HG03521 (cell line): ENCODE measurements around the gene FASN.

ENCODE experiments used
- ATAC-seq: cut with Tn5 transposase; IDR thresholded peaks from one replicate; pipeline ENCODE4 v1.9.1; 2021; ENCODE audit warnings: mild to moderate bottlenecking, moderate library complexity; ENCODE audit not compliant: unreplicated experiment

FASN gene

GRCh38 chr17:82103553-82104451 is 5.8 kb upstream of the FASN start:
- ATAC-seq = no peak

- no peak for ATAC-seq
Measured at GRCh38 chr17:82101767-82102679, 4.0 kb upstream of the FASN start.

DNA sequence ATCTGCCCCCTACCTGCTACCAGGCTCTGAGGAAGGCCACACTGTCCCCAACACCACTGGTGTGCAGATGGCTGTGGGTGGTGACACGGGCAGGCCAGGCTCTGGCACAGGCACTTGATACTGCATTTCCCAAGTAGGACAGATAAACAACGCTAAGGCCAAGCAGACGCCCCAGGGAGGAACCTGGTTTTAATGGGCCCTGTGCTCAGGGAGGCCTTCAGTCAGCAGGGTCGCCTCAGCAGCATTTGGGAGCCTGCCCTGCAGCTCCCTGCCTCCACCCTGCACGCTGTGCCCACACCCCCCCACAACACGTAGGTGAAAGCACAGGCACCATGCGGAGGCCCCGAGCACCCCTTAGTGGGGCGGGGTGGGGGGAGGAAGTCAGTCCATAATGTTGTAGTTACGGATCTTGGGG is 3.3 kb upstream of the FASN start:
- no peak for ATAC-seq

DNA sequence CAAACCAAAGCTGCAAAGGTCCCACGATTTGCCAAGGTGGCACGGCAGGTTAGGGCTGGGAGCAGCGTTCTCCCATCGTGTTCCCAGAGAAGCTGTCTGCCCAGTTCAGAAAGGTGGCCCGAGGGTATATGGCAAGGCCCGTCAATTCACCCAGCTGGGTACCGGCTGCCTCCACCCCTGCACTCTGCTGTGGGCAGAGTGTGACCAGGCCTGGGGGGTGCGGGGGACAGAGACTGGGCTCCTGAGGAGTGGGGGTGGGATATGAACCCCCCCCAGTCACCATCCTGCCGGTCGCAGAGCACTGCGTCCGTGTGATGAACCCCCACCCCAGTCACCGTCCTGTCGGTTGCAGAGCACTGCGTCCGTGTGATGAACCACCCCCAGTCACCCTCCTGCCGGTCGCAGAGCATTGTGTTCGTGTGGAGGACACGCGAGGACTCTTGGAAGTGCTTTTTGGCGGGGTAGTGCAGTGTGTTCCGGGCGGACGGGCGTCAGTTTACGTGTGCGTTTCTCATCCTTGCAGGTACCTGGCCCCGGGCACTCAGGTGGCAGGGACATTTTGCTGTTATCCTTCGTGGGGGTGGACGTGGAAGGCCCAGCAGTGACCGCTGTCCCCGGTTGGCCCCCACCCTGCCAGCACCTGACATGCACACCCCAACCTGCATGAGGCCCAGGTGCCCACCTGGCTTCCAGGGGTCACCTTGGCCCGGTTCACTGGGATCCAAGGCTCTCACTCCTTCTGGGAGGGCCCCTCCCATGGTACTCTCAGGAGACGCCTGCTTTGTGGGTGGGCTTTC is 2.7 kb upstream of the FASN start:
- no peak for ATAC-seq

DNA sequence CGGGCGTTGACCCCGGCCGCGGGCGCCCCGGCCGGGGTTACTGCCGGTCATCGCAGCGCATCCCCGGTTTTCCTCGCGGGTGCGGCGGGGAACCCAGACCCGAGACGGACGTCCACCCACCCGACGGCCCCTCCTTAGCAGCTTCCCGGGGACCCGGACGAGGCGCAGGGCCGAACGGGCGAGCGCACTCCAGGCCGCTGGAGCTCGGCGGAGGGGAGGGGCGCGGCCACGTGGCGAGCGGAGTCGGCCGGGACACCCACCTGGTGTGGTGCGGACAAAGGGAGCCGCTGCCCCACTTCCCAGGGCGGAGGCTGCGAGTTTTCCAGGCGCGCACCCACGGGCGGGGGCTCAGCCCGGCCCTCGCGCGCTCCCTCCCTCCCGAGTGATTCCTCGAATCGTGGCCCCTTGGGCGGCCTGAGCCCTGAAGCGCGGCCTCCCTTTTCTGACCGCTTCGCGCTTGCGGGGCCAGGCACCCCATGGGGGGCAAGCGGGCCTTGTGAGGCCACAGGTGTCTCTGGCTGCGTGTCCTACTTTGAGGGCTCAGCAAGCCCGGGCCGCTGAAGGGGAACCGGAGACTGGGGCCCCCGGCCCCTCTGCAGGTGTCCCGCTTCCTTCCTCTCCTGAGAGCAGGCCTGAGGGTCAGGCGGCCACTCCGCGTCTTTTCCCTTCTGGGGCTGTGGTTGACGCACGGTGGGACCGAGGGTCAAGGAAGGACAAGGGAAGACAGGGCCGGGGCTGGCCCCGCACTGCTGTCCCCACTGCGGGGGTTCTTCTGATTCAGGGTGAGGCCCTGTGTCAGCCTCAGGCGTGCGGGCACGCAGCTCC is 1.1 kb upstream of the FASN start:
- ATAC-seq = peak; percentile 3

DNA sequence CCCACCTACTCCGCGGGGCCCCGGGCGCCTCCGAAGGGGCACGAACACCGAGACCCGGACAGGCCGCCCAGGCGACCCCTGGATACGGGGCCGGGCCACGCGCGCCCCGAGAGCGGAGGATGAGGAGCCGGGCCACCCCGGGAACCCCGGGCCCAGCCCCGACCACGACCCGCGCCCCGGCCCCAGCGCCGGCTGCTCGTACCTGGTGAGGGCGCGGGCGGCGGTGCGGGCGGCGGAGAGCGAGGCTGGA is 192 bp downstream of the FASN start:
- ATAC-seq = no peak

GRCh38 chr17:82097184-82097918 is 685 bp downstream of the FASN start:
- peak; percentile 3 for ATAC-seq

DNA sequence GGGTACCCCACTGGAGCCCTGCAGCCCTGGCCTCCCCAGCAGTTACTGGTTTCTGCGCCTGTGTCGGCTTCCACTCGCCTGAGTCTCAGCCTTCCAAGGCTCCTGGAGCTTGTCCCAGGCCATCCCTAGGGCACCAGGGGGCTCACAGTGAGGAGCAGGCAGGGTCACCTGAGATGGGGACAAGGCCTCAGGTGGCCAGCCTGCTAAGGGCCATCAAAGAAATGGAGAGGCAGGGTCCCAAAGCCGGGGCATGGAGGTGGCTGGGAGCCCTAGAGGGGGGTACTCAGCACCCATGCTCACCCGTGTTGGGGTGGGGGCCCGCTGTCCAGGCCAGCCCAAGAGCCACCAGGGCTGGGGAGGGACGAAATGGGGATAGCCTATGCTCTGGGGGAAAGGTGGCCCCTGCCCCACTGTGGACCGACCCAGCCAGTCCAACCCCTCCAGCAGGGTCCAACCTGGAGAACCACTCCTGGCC is 1.3 kb downstream of the FASN start:
- ATAC-seq = no peak

- no peak for ATAC-seq
Measured at GRCh38 chr17:82095777-82096708, 2.0 kb downstream of the FASN start.

DNA sequence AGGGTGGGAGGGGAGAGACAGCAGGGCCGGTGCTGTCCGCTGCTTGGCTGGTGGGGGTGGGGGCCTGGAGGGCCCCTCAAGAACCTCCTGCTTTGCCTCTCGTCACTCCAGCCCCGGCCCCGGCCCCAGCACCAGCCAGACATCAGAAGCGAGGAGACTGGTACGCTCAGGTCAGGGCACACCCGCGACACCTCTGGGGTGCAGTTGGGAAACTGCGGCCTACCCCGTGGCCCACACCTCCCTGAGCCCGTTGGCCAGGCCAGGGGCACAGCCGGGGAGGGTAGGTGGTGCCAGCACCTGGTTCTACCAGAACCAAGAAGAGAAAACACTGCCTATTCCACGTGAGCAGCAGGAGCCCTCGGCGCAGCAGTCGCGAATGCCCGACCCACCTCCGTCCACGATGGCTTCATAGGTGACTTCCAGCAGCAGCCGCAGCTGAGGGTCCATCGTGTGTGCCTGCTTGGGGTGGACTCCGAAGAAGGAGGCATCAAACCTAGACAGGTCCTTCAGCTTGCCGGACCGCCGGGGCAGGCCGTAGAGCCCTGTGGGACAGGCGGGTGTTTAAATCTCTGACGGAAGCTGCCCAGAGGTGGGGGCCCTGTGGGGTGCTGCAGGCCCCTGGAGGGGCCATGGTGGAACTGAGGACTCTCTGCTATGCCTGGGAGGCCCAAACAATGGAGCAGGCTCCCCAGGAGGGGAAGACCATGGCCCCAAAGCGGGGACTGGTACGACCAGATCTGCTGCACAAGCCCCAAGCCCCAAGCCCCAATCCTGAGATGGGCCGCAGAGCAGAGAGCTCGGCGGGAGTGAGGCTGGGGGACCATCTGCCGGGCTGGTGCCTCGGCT is 2.9 kb downstream of the FASN start:
- ATAC-seq = no peak

- ATAC-seq = no peak
Measured at GRCh38 chr17:82092995-82093751, 4.9 kb downstream of the FASN start.

- no peak for ATAC-seq
Measured at GRCh38 chr17:82092628-82092994, 5.4 kb downstream of the FASN start.

- ATAC-seq = no peak
Measured at GRCh38 chr17:82092094-82092586, 5.9 kb downstream of the FASN start.

DNA sequence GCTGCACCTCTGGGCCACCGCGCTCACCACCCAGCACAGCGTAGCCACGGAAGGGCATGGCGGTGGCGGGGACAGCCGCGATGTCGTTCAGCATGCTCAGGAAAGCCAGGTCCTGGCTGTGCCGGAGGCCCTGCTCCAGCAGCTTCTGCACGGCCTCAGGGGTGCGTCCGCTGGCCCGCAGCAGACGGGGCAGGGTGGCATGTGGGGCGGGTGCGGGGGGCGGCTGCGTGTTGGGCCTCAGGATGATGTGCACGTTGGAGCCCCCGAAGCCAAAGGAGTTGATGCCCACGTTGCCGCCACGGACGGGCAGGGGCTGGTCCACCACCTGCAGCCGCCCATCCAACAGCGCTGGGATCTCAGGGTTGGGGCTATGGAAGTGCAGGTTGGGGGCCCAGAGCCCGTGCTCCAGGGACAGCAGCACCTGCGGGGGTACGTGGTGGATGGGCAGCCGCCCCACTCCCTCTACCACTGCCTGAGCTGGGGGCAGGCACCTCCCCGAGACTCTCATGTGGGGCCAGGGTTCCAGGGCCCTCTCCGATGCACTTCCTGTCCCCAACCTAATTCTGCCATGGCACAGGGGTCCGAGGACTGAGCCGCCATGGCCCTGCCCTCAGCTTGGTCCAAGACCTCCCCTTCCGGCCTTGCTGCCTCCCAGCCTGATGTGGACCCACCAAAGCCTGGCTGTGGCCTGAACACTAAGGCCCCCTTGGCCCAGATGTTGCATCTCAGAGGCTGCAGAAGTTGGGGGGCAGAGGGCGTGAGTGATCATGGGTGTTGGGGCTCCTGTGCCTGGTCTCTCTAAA is 6.6 kb downstream of the FASN start:
- no peak for ATAC-seq

DNA sequence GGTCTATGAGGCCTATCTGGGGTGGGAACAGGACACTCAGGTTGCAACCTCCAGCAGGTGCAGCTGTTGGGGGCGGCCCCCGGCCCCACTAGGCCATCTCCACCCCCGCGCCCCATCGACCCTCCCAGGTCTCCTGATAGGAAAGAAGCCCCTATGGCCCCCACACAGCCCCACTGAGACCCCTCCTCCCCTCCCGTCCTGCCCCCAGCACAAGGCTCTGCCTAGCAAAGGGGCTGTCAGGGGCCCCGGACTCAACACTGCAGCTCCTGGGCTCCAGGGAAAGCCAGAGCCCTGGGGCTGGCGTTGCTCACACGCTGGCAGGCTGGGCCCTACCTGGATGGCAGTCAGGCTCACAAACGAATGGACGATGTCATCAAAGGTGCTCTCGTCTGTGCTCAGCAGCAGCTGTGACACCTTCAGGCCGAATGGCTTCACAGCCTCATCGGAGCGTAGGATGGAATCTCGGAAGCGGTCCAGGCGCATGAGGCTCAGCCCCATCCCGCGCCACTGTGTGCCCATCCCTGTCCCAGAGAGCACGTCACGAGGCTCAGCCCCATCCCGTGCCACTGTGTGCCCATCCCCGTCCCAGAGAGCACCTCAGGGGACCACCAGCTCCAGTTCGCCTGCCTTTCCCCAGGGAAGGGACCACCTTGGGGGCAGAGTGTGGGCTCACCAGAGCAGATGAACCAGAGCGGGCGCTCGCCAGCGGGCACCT is 7.3 kb downstream of the FASN start:
- no peak for ATAC-seq
